ENCODE results near the gene LDHA. TPM values are rescaled to one million over a fixed set of nuclear protein-coding genes. Genes with fewer than 3 reads are reported as not detected.
"Not testable (repeated sequence)": the region's sequence is repeated elsewhere in the genome, so short reads cannot be mapped to it uniquely, and the experiment has no call there.

Gene LDHA
- total and polyA plus RNA-seq, 2 donors = 364 to 581 TPM

- no peak for DNase-seq (ENCODE audit: low read depth in 6 of 9, low spot score in 9 of 9)
- no peaks in the 10 kb centered on the region for H3K27me3 ChIP-seq (ENCODE audit: control insufficient read depth in 2 of 2, insufficient read depth in 1 of 2, low read length in 1 of 2)
- H3K4me3 ChIP-seq (ENCODE audit: low read length in 2 of 2) = no peak overlapping the region
- H3K9me3 ChIP-seq (ENCODE audit: control insufficient read depth in 2 of 2, insufficient read depth in 1 of 2, low read length in 1 of 2) = no peaks in the 10 kb centered on the region
- peaks cover 0 to 13% of the 10 kb centered on the region in 2 donors for H3K4me1 ChIP-seq (ENCODE audit: control insufficient read depth in 2 of 2, insufficient read depth in 2 of 2, low read length in 2 of 2)
- H3K27ac ChIP-seq (ENCODE audit: low read depth in 1 of 2, low read length in 1 of 2) = no peak overlapping the region
- H3K36me3 ChIP-seq (ENCODE audit: control insufficient read depth in 2 of 2, insufficient read depth in 2 of 2, low read length in 1 of 2) = peaks cover 26 to 48% of the 10 kb centered on the region in 2 donors
- 97% methylated on average over 3 of the region's 3 CpGs for WGBS
Measured at GRCh38 chr11:18397921-18398320, 3.6 kb downstream of the LDHA start.

GRCh38 chr11:18401077-18401476 is 6.7 kb downstream of the LDHA start:
- not testable (repeated sequence) for H3K4me3 ChIP-seq (ENCODE audit: low read length in 2 of 2); H3K4me1 ChIP-seq (ENCODE audit: control insufficient read depth in 2 of 2, insufficient read depth in 2 of 2, low read length in 2 of 2); H3K9me3 ChIP-seq (ENCODE audit: control insufficient read depth in 2 of 2, insufficient read depth in 1 of 2, low read length in 1 of 2); H3K27ac ChIP-seq (ENCODE audit: low read depth in 1 of 2, low read length in 1 of 2); DNase-seq (ENCODE audit: low read depth in 6 of 9, low spot score in 9 of 9); H3K27me3 ChIP-seq (ENCODE audit: control insufficient read depth in 2 of 2, insufficient read depth in 1 of 2, low read length in 1 of 2)
- 99% methylated on average over 9 of the region's 9 CpGs for WGBS
- peaks cover 37 to 71% of the 10 kb centered on the region in 2 donors for H3K36me3 ChIP-seq (ENCODE audit: control insufficient read depth in 2 of 2, insufficient read depth in 2 of 2, low read length in 1 of 2)

- peaks cover 37 to 78% of the 10 kb centered on the region in 2 donors for H3K36me3 ChIP-seq (ENCODE audit: control insufficient read depth in 2 of 2, insufficient read depth in 2 of 2, low read length in 1 of 2)
- no peaks in the 10 kb centered on the region for H3K4me1 ChIP-seq (ENCODE audit: control insufficient read depth in 2 of 2, insufficient read depth in 2 of 2, low read length in 2 of 2)
- WGBS = 97% methylated on average over 4 of the region's 4 CpGs
- H3K4me3 ChIP-seq (ENCODE audit: low read length in 2 of 2) = no peak overlapping the region
- no peaks in the 10 kb centered on the region for H3K9me3 ChIP-seq (ENCODE audit: control insufficient read depth in 2 of 2, insufficient read depth in 1 of 2, low read length in 1 of 2)
- H3K27me3 ChIP-seq (ENCODE audit: control insufficient read depth in 2 of 2, insufficient read depth in 1 of 2, low read length in 1 of 2) = no peaks in the 10 kb centered on the region
- no peak for DNase-seq (ENCODE audit: low read depth in 6 of 9, low spot score in 9 of 9)
- H3K27ac ChIP-seq (ENCODE audit: low read depth in 1 of 2, low read length in 1 of 2) = no peak overlapping the region
Measured at GRCh38 chr11:18404062-18404461, 9.7 kb downstream of the LDHA start.

- DNase-seq (ENCODE audit: low read depth in 6 of 9, low spot score in 9 of 9); H3K9me3 ChIP-seq (ENCODE audit: control insufficient read depth in 2 of 2, insufficient read depth in 1 of 2, low read length in 1 of 2); H3K27ac ChIP-seq (ENCODE audit: low read depth in 1 of 2, low read length in 1 of 2); H3K4me1 ChIP-seq (ENCODE audit: control insufficient read depth in 2 of 2, insufficient read depth in 2 of 2, low read length in 2 of 2); H3K27me3 ChIP-seq (ENCODE audit: control insufficient read depth in 2 of 2, insufficient read depth in 1 of 2, low read length in 1 of 2); H3K4me3 ChIP-seq (ENCODE audit: low read length in 2 of 2): not testable (repeated sequence)
- 99% methylated on average over 3 of the region's 3 CpGs for WGBS
- H3K36me3 ChIP-seq (ENCODE audit: control insufficient read depth in 2 of 2, insufficient read depth in 2 of 2, low read length in 1 of 2) = peaks cover 18 to 52% of the 10 kb centered on the region in 2 donors
Measured at GRCh38 chr11:18407400-18407799, 13.0 kb downstream of the LDHA start.

- Histone ChIP-seq H3K36me3 (ENCODE audit: control insufficient read depth in 2 of 2, insufficient read depth in 2 of 2, low read length in 1 of 2) (peaks cover 18 to 41% of the 10 kb centered on the region in 2 donors), H3K4me3 (ENCODE audit: low read length in 2 of 2) (no peak overlapping the region), H3K27ac (ENCODE audit: low read depth in 1 of 2, low read length in 1 of 2) (no peak overlapping the region), H3K27me3 (ENCODE audit: control insufficient read depth in 2 of 2, insufficient read depth in 1 of 2, low read length in 1 of 2) (peaks cover 0 to 3% of the 10 kb centered on the region in 2 donors), H3K9me3 (ENCODE audit: control insufficient read depth in 2 of 2, insufficient read depth in 1 of 2, low read length in 1 of 2) (no peaks in the 10 kb centered on the region), H3K4me1 (ENCODE audit: control insufficient read depth in 2 of 2, insufficient read depth in 2 of 2, low read length in 2 of 2) (no peaks in the 10 kb centered on the region)
- 99% methylated on average over 9 of the region's 9 CpGs for WGBS
- no peak for DNase-seq (ENCODE audit: low read depth in 6 of 9, low spot score in 9 of 9)
Measured at GRCh38 chr11:18408558-18409291, 14.4 kb downstream of the LDHA start.

- no peak for DNase-seq (ENCODE audit: low read depth in 6 of 9, low spot score in 9 of 9)
- H3K4me1 ChIP-seq (ENCODE audit: control insufficient read depth in 2 of 2, insufficient read depth in 2 of 2, low read length in 2 of 2) = no peaks in the 10 kb centered on the region
- H3K4me3 ChIP-seq (ENCODE audit: low read length in 2 of 2) = no peak overlapping the region
- no peaks in the 10 kb centered on the region for H3K9me3 ChIP-seq (ENCODE audit: control insufficient read depth in 2 of 2, insufficient read depth in 1 of 2, low read length in 1 of 2)
- H3K36me3 ChIP-seq (ENCODE audit: control insufficient read depth in 2 of 2, insufficient read depth in 2 of 2, low read length in 1 of 2) = no peaks in the 10 kb centered on the region
- H3K27ac ChIP-seq (ENCODE audit: low read depth in 1 of 2, low read length in 1 of 2) = no peak overlapping the region
- 95% methylated on average over 3 of the region's 3 CpGs for whole genome bisulfite sequencing
- H3K27me3 ChIP-seq (ENCODE audit: control insufficient read depth in 2 of 2, insufficient read depth in 1 of 2, low read length in 1 of 2) = peaks cover 0 to 3% of the 10 kb centered on the region in 2 donors
Measured at GRCh38 chr11:18416459-18416858, 22.1 kb downstream of the LDHA start.

GRCh38 chr11:18419040-18419439 is 24.7 kb downstream of the LDHA start:
- H3K4me1 ChIP-seq (ENCODE audit: control insufficient read depth in 2 of 2, insufficient read depth in 2 of 2, low read length in 2 of 2) = no peaks in the 10 kb centered on the region
- WGBS = 97% methylated on average over 2 of the region's 2 CpGs
- H3K9me3 ChIP-seq (ENCODE audit: control insufficient read depth in 2 of 2, insufficient read depth in 1 of 2, low read length in 1 of 2) = no peaks in the 10 kb centered on the region
- no peak for DNase-seq (ENCODE audit: low read depth in 6 of 9, low spot score in 9 of 9)
- H3K27me3 ChIP-seq (ENCODE audit: control insufficient read depth in 2 of 2, insufficient read depth in 1 of 2, low read length in 1 of 2) = no peaks in the 10 kb centered on the region
- no peak overlapping the region for H3K4me3 ChIP-seq (ENCODE audit: low read length in 2 of 2)
- no peak overlapping the region for H3K27ac ChIP-seq (ENCODE audit: low read depth in 1 of 2, low read length in 1 of 2)
- H3K36me3 ChIP-seq (ENCODE audit: control insufficient read depth in 2 of 2, insufficient read depth in 2 of 2, low read length in 1 of 2) = no peaks in the 10 kb centered on the region

GRCh38 chr11:18420067-18420466 is 25.7 kb downstream of the LDHA start:
- Histone ChIP-seq H3K9me3 (ENCODE audit: control insufficient read depth in 2 of 2, insufficient read depth in 1 of 2, low read length in 1 of 2) (no peaks in the 10 kb centered on the region), H3K36me3 (ENCODE audit: control insufficient read depth in 2 of 2, insufficient read depth in 2 of 2, low read length in 1 of 2) (no peaks in the 10 kb centered on the region), H3K4me3 (ENCODE audit: low read length in 2 of 2) (no peak overlapping the region), H3K4me1 (ENCODE audit: control insufficient read depth in 2 of 2, insufficient read depth in 2 of 2, low read length in 2 of 2) (no peaks in the 10 kb centered on the region), H3K27me3 (ENCODE audit: control insufficient read depth in 2 of 2, insufficient read depth in 1 of 2, low read length in 1 of 2) (no peaks in the 10 kb centered on the region), H3K27ac (ENCODE audit: low read depth in 1 of 2, low read length in 1 of 2) (no peak overlapping the region)
- 96% methylated on average over 2 of the region's 2 CpGs for WGBS
- DNase-seq (ENCODE audit: low read depth in 6 of 9, low spot score in 9 of 9) = no peak

- H3K4me3 ChIP-seq (ENCODE audit: low read length in 2 of 2) = no peak overlapping the region
- no peaks in the 10 kb centered on the region for H3K4me1 ChIP-seq (ENCODE audit: control insufficient read depth in 2 of 2, insufficient read depth in 2 of 2, low read length in 2 of 2)
- WGBS = 84% methylated on average over 4 of the region's 4 CpGs
- no peaks in the 10 kb centered on the region for H3K36me3 ChIP-seq (ENCODE audit: control insufficient read depth in 2 of 2, insufficient read depth in 2 of 2, low read length in 1 of 2)
- no peak for DNase-seq (ENCODE audit: low read depth in 6 of 9, low spot score in 9 of 9)
- no peaks in the 10 kb centered on the region for H3K9me3 ChIP-seq (ENCODE audit: control insufficient read depth in 2 of 2, insufficient read depth in 1 of 2, low read length in 1 of 2)
- no peaks in the 10 kb centered on the region for H3K27me3 ChIP-seq (ENCODE audit: control insufficient read depth in 2 of 2, insufficient read depth in 1 of 2, low read length in 1 of 2)
- no peak overlapping the region for H3K27ac ChIP-seq (ENCODE audit: low read depth in 1 of 2, low read length in 1 of 2)
Measured at GRCh38 chr11:18427240-18427639, 32.9 kb downstream of the LDHA start.

Measured in thymus (tissue), 11 donors.